ENCODE measurements around the gene CX3CL1.

GRCh38 chr16:57390636-57391295 is 18.5 kb downstream of the CX3CL1 start:
- TF ChIP-seq CTCF (IDR thresholded peaks at IDR 0.05) (no peak), POLR2A (IDR thresholded peaks at IDR 0.05) (no peak)

Data from tibial nerve (tissue), 3 donors.